Measurements from ENCODE around the gene MAD1L1. TPM values are rescaled to one million over a fixed set of nuclear protein-coding genes. Genes with fewer than 3 reads are reported as not detected.

MAD1L1 gene
- total RNA-seq, 1 experiment from 2014 or later = 50.8 TPM

- H3K27ac ChIP-seq = no peak overlapping the region
- H3K9me2 ChIP-seq (ENCODE audit: insufficient read depth) = no peaks in the 10 kb centered on the region
- H3F3A ChIP-seq (ENCODE audit: insufficient read depth, low read depth) = no peaks in the 10 kb centered on the region
- POLR2A ChIA-PET (ENCODE audit: unreplicated experiment) = no interaction called here
- H3K4me2 ChIP-seq = no peak overlapping the region
- no peaks in the 10 kb centered on the region for H4K20me1 ChIP-seq (ENCODE audit: insufficient read depth)
- no peak overlapping the region for H3K4me3 ChIP-seq
- H3K4me1 ChIP-seq (replicated peaks; ENCODE audit: insufficient read depth) = no peaks in the 10 kb centered on the region
- H3K27me3 ChIP-seq (ENCODE audit: insufficient read depth, low read depth) = no peaks in the 10 kb centered on the region
- no peaks in the 10 kb centered on the region for H3K36me3 ChIP-seq (ENCODE audit: low read depth)
- no TSS peak for BruUV-seq (replicated peaks)
- CTCF ChIA-PET = no interaction called here
- DNase-seq = no peak
- H2AFZ ChIP-seq = no peak overlapping the region
- H3K79me2 ChIP-seq (ENCODE audit: low read depth) = no peaks in the 10 kb centered on the region
- intact Hi-C loops (cut with micrococcal nuclease; ENCODE audit: unreplicated experiment) = no loop called here
- TF ChIP-seq EZH2 (IDR thresholded peaks at IDR 0.05; ENCODE audit: low read depth) = no peak
- no peak for TF ChIP-seq CTCF (conservative IDR thresholded peaks at IDR 0.05)
- no peaks in the 10 kb centered on the region for H3K9me3 ChIP-seq (ENCODE audit: insufficient read depth, low read depth)
These were observed 296.1 kb downstream of the MAD1L1 start for GRCh38 chr7:1936531-1937251.

DNA sequence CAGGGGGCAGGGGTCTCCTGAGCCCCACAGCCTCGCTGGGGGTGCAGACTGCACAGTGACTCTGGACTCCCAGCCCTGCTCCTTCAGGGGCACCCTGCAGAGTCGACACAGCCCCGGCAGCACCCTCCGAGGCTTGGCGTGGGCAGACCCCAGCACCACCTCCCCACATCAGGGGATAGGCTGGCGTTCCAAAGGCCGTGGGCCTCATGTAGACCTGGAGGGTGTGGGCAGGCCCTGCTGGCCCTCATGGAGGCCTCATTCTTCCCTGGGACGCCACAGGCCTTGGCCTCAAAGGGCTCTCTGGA, 296.8 kb downstream of the MAD1L1 start:
- H3K4me2 ChIP-seq = no peak overlapping the region
- BruUV-seq (replicated peaks) = no TSS peak
- no peak overlapping the region for H2AFZ ChIP-seq
- H3K27ac ChIP-seq = no peak overlapping the region
- no peaks in the 10 kb centered on the region for H3K79me2 ChIP-seq (ENCODE audit: low read depth)
- no peak for DNase-seq
- TF ChIP-seq EZH2 (IDR thresholded peaks at IDR 0.05; ENCODE audit: low read depth) (no peak), CTCF (conservative IDR thresholded peaks at IDR 0.05) (no peak)
- no peaks in the 10 kb centered on the region for H3K4me1 ChIP-seq (replicated peaks; ENCODE audit: insufficient read depth)
- intact Hi-C loops (cut with micrococcal nuclease; ENCODE audit: unreplicated experiment) = no loop called here
- H3K4me3 ChIP-seq = no peak overlapping the region
- no peaks in the 10 kb centered on the region for H3K9me2 ChIP-seq (ENCODE audit: insufficient read depth)
- ChIA-PET POLR2A (ENCODE audit: unreplicated experiment) (no interaction called here), CTCF (no interaction called here)
- no peaks in the 10 kb centered on the region for H3K27me3 ChIP-seq (ENCODE audit: insufficient read depth, low read depth)
- H3K9me3 ChIP-seq (ENCODE audit: insufficient read depth, low read depth) = no peaks in the 10 kb centered on the region
- H4K20me1 ChIP-seq (ENCODE audit: insufficient read depth) = no peaks in the 10 kb centered on the region
- no peaks in the 10 kb centered on the region for H3F3A ChIP-seq (ENCODE audit: insufficient read depth, low read depth)
- H3K36me3 ChIP-seq (ENCODE audit: low read depth) = no peaks in the 10 kb centered on the region

- intact Hi-C loops (cut with micrococcal nuclease; ENCODE audit: unreplicated experiment) = no loop called here
- Histone ChIP-seq H3K4me3 (no peak overlapping the region), H3K4me2 (no peak overlapping the region), H3K4me1 (replicated peaks; ENCODE audit: insufficient read depth) (no peaks in the 10 kb centered on the region), H3K79me2 (ENCODE audit: low read depth) (no peaks in the 10 kb centered on the region), H3K9me2 (ENCODE audit: insufficient read depth) (no peaks in the 10 kb centered on the region), H3F3A (ENCODE audit: insufficient read depth, low read depth) (no peaks in the 10 kb centered on the region), H3K9me3 (ENCODE audit: insufficient read depth, low read depth) (no peaks in the 10 kb centered on the region), H3K36me3 (ENCODE audit: low read depth) (no peaks in the 10 kb centered on the region), H3K27me3 (ENCODE audit: insufficient read depth, low read depth) (no peaks in the 10 kb centered on the region), H3K27ac (no peak overlapping the region), H4K20me1 (ENCODE audit: insufficient read depth) (no peaks in the 10 kb centered on the region), H2AFZ (no peak overlapping the region)
- no TSS peak for BruUV-seq (replicated peaks)
- POLR2A ChIA-PET (ENCODE audit: unreplicated experiment) = no interaction called here
- CTCF ChIA-PET = no interaction called here
- TF ChIP-seq CTCF (conservative IDR thresholded peaks at IDR 0.05) = no peak
- no peak for TF ChIP-seq EZH2 (IDR thresholded peaks at IDR 0.05; ENCODE audit: low read depth)
- DNase-seq = no peak
These were observed 297.4 kb downstream of the MAD1L1 start for GRCh38 chr7:1935176-1936005.

Data from PC-9 (cell line).